Thoracic aorta (tissue), 2 donors: Measurements from ENCODE around the gene FAM78B. TPM values are rescaled to one million over a fixed set of nuclear protein-coding genes. Genes with fewer than 3 reads are reported as not detected.

Experiments used
- ATAC-seq: fragments of 150-250 bp; one replicate; pipeline ENCODE4 v1.8.0; 2017; ENCODE audit warnings: low read depth; ENCODE audit not compliant: insufficient number of reproducible peaks, low FRiP score
- DNase-seq: peaks from one replicate; pipeline ENCODE4 v3.0.0-alpha.2; 2020; ENCODE audit warnings: low spot score
- H3K27ac ChIP-seq, 2 donors: fragments of 200-600 bp; sonication (generic); 1 replicate in 1 of 2; 2 replicates in 1 of 2; pipeline ENCODE4 v1.5.1; 2016; ENCODE audit warnings: mild to moderate bottlenecking in 2 of 2, moderate library complexity in 2 of 2
- H3K27me3 ChIP-seq: fragments of 200-600 bp; sonication (generic); replicated peaks from 2 replicates; pipeline ENCODE4 v1.6.0; 2016; ENCODE audit warnings: mild to moderate bottlenecking; ENCODE audit not compliant: insufficient read depth
- H3K36me3 ChIP-seq: fragments of 200-600 bp; sonication (generic); one replicate; pipeline ENCODE4 v1.5.1; 2016
- H3K4me1 ChIP-seq, 2 donors: fragments of 200-600 bp; sonication (generic); 1 replicate in 1 of 2; 2 replicates in 1 of 2; pipeline versions ENCODE4 v1.5.1 to v1.6.0; 2016; ENCODE audit warnings: low read depth in 2 of 2, mild to moderate bottlenecking in 1 of 2; ENCODE audit not compliant: control insufficient read depth in 1 of 2
- H3K4me3 ChIP-seq: fragments of 200-600 bp; sonication (generic); 2 replicates; pipeline ENCODE4 v1.5.1; 2016; ENCODE audit warnings: mild to moderate bottlenecking
- H3K9me3 ChIP-seq: fragments of 200-600 bp; sonication (generic); 2 replicates; pipeline ENCODE4 v1.5.1; 2016
- total RNA-seq, 2 donors: library from RNA; depleted of rRNA; stranded (reverse); fragments of >200 nt; gene quantifications; one replicate each; pipeline versions ENCODE4 v1.1.0 to v1.2.3, GENCODE V29; 2016
- TF ChIP-seq, protein P1 (sequence below): fragments of 200-600 bp; sonication (generic); IDR thresholded peaks from one replicate; pipeline ENCODE4 v1.5.1; 2019; ENCODE audit warnings: antibody characterized with exemption

FAM78B gene
- total RNA-seq, 2 donors from 2014 or later: 0.56 to 0.81 TPM

DNA sequence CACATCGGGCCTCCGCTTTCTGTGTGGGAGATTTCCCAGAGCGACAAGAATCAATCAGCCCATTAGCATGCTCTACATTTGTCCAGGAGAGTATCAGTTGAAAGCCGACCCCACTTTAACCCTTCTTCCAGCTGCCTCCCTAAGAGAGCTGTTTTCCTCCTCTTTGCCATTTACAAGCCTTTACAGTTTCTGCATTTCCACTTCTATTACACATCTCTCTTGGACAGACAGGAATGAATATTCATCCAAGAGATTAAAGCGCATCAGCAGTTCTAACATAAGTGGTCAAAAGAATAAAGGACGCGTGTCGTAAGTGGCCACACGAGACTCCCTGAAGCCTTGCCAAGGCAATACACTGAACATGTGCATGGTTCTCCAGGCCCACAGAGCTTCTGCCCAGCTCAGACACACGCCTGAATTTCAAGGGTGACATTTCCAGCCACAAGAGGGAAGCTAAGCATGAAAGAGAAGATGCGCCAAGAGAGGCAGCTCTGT lies 47.3 kb downstream of the FAM78B start:
- Histone ChIP-seq H3K27ac (no peak overlapping the region), H3K4me1 (no peaks in the 10 kb centered on the region), H3K36me3 (no peaks in the 10 kb centered on the region), H3K9me3 (no peaks in the 10 kb centered on the region), H3K4me3 (no peak overlapping the region), H3K27me3 (no peaks in the 10 kb centered on the region)
- TF ChIP-seq, protein P1, sequence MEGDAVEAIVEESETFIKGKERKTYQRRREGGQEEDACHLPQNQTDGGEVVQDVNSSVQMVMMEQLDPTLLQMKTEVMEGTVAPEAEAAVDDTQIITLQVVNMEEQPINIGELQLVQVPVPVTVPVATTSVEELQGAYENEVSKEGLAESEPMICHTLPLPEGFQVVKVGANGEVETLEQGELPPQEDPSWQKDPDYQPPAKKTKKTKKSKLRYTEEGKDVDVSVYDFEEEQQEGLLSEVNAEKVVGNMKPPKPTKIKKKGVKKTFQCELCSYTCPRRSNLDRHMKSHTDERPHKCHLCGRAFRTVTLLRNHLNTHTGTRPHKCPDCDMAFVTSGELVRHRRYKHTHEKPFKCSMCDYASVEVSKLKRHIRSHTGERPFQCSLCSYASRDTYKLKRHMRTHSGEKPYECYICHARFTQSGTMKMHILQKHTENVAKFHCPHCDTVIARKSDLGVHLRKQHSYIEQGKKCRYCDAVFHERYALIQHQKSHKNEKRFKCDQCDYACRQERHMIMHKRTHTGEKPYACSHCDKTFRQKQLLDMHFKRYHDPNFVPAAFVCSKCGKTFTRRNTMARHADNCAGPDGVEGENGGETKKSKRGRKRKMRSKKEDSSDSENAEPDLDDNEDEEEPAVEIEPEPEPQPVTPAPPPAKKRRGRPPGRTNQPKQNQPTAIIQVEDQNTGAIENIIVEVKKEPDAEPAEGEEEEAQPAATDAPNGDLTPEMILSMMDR: no peak
- DNase-seq: no peak
- no peak for ATAC-seq

DNA sequence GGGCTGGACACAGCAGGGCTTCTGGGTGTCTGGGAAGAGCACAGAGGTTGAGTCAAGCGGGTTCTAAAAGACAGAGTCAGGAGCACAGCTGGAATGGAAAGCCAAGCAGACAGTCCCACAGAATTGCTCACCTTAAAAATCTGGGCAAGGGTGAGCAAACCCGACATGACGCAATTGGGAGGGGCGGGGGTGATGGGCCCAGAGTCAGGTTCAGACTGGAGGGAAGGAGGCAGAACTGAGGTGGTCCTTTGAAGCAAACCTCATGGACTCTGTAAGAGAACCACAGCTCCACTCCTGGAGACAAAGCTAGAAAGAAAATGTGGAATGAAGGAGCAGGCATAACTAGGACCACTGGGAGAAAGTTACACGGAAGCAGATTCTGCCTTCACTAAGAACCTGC lies 49.0 kb downstream of the FAM78B start:
- no peak overlapping the region for H3K27ac ChIP-seq
- H3K4me3 ChIP-seq: no peak overlapping the region
- DNase-seq (no peak), ATAC-seq (no peak)
- H3K4me1 ChIP-seq: no peaks in the 10 kb centered on the region
- TF ChIP-seq, protein P1: no peak
- no peaks in the 10 kb centered on the region for H3K36me3 ChIP-seq
- no peaks in the 10 kb centered on the region for H3K9me3 ChIP-seq
- H3K27me3 ChIP-seq: no peaks in the 10 kb centered on the region

DNA sequence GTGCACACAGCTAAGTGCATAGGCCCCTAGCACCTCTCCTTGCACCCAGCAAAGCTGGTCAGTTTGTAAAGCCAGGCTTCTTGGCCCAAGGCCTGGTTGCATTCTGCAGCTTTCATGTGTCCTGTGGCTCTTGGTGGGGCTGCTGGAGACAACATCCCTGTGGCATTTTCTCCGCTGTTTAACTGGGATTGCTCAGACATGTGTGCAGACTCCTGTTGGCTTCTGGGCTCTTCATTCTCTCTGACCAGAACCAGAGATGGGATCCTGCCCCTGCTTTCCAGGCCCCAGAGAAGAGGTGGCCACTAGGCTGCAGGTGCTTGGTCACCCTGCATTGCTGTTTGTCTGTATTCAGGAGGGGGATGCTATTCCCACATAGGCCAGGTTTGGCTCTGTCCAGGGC lies 50.8 kb downstream of the FAM78B start:
- Histone ChIP-seq H3K27ac (no peak overlapping the region), H3K27me3 (no peaks in the 10 kb centered on the region), H3K9me3 (no peaks in the 10 kb centered on the region), H3K4me3 (no peak overlapping the region), H3K36me3 (no peaks in the 10 kb centered on the region), H3K4me1 (no peaks in the 10 kb centered on the region)
- no peak for ATAC-seq
- DNase-seq: no peak
- TF ChIP-seq, protein P1: no peak

DNA sequence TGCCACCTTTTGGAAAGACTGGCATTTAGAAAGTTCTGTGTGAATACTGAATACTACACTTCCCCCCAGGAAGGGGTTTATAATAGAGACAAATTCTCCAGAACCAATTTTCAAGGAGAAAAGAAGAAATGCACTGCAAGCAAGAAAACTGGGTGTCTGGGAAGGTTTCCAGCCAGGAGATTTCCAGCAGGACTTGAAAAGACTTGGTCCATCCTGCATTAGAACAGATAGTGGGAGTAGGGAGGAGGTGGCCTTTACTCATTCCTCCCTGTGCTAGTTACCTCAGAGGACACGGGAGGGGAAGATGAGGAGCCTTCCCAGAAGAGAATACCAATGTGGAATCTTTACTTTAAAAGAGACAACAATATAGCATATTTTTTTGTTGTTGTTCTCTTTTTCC lies 52.4 kb downstream of the FAM78B start:
- H3K27ac ChIP-seq: no peak overlapping the region
- DNase-seq: no peak
- H3K36me3 ChIP-seq: no peaks in the 10 kb centered on the region
- TF ChIP-seq, protein P1: no peak
- no peaks in the 10 kb centered on the region for H3K27me3 ChIP-seq
- H3K4me1 ChIP-seq: no peaks in the 10 kb centered on the region
- no peak overlapping the region for H3K4me3 ChIP-seq
- H3K9me3 ChIP-seq: no peaks in the 10 kb centered on the region
- no peak for ATAC-seq

DNA sequence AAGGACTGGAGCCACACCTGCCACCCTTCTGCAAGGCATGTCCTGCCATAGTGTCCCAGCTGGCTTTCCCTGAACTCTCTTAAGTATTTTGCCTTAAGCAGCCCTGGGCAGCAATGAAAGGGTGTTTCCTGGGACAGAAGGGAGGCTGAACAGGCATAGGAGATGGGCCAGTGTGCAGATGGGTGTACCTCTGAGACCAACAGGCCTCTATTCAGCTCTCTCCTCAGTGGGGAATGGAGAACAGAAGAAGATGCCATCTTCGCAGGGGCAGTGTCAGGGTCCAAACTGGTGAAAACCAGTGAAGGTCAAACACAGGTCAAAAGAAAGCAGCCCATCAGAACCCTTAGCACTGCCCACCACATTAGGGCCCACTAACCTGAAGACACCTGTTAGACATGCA lies 53.2 kb downstream of the FAM78B start:
- Histone ChIP-seq H3K4me3 (no peak overlapping the region), H3K27me3 (no peaks in the 10 kb centered on the region), H3K4me1 (no peaks in the 10 kb centered on the region), H3K9me3 (no peaks in the 10 kb centered on the region), H3K27ac (no peak overlapping the region), H3K36me3 (no peaks in the 10 kb centered on the region)
- TF ChIP-seq, protein P1: no peak
- no peak for DNase-seq
- ATAC-seq: no peak
